GM19467 (cell line): Measurements from ENCODE around the gene EEF1AKMT2.
"Not testable (repeated sequence)": the region's sequence is repeated elsewhere in the genome, so short reads cannot be mapped to it uniquely, and the experiment has no call there.

ENCODE experiments used
- ATAC-seq: cut with Tn5 transposase; IDR thresholded peaks from one replicate; pipeline ENCODE4 v1.9.1; 2021; ENCODE audit warnings: mild to moderate bottlenecking, moderate library complexity; ENCODE audit not compliant: unreplicated experiment

The EEF1AKMT2 gene

GRCh38 chr10:124791547-124792348, at the start of gene EEF1AKMT2:
EEF1AKMT2 (minus strand) TSS chr10:124791887; CDS start chr10:124791833, 54 bp downstream.
- ATAC-seq = peak; percentile 86

- ATAC-seq = no peak
Observed at GRCh38 chr10:124837687-124838086, 46.0 kb upstream of the EEF1AKMT2 start.

- no peak for ATAC-seq
Observed at GRCh38 chr10:124831116-124831515, 39.4 kb upstream of the EEF1AKMT2 start.

- no peak for ATAC-seq
Observed at GRCh38 chr10:124830445-124830844, 38.8 kb upstream of the EEF1AKMT2 start.

GRCh38 chr10:124829447-124830115, 37.9 kb upstream of the EEF1AKMT2 start:
- no peak for ATAC-seq

GRCh38 chr10:124827474-124827873, 35.8 kb upstream of the EEF1AKMT2 start:
- no peak for ATAC-seq

- no peak for ATAC-seq
Observed at GRCh38 chr10:124826262-124826661, 34.6 kb upstream of the EEF1AKMT2 start.

GRCh38 chr10:124825702-124826101, 34.0 kb upstream of the EEF1AKMT2 start:
- no peak for ATAC-seq

- ATAC-seq = not testable (repeated sequence)
Observed at GRCh38 chr10:124824932-124825331, 33.2 kb upstream of the EEF1AKMT2 start.

- ATAC-seq = no peak
Observed at GRCh38 chr10:124824507-124824906, 32.8 kb upstream of the EEF1AKMT2 start.

GRCh38 chr10:124821520-124821919, 29.8 kb upstream of the EEF1AKMT2 start:
- no peak for ATAC-seq

GRCh38 chr10:124820121-124820520, 28.4 kb upstream of the EEF1AKMT2 start:
- ATAC-seq = no peak

GRCh38 chr10:124802313-124802675, 10.6 kb upstream of the EEF1AKMT2 start:
- peak; percentile 19 for ATAC-seq

GRCh38 chr10:124799211-124799610, 7.5 kb upstream of the EEF1AKMT2 start:
- no peak for ATAC-seq

GRCh38 chr10:124798781-124799180, 7.1 kb upstream of the EEF1AKMT2 start:
- ATAC-seq = no peak

GRCh38 chr10:124798364-124798763, 6.7 kb upstream of the EEF1AKMT2 start:
- no peak for ATAC-seq

- ATAC-seq = no peak
Observed at GRCh38 chr10:124792998-124793352, 1.3 kb upstream of the EEF1AKMT2 start.

GRCh38 chr10:124782900-124783299, 8.8 kb downstream of the EEF1AKMT2 start:
- not testable (repeated sequence) for ATAC-seq

- no peak for ATAC-seq
Observed at GRCh38 chr10:124768791-124769190, 22.9 kb downstream of the EEF1AKMT2 start.

- ATAC-seq = no peak
Observed at GRCh38 chr10:124765256-124765655, 26.4 kb downstream of the EEF1AKMT2 start.

- ATAC-seq = no peak
Observed at GRCh38 chr10:124763267-124763666, 28.4 kb downstream of the EEF1AKMT2 start.

- no peak for ATAC-seq
Observed at GRCh38 chr10:124762281-124762680, 29.4 kb downstream of the EEF1AKMT2 start.
